B cell (primary cell): Measurements from ENCODE around the gene TRIM15.

Source experiments
- CTCF ChIP-seq: fragments of 200-600 bp; IDR thresholded peaks from one replicate; pipeline ENCODE4 v1.8.0; 2022; ENCODE audit warnings: antibody characterized with exemption, mild to moderate bottlenecking
- EZH2 ChIP-seq: IDR thresholded peaks from 2 replicates; pipeline ENCODE4 v1.6.1; 2012; ENCODE audit warnings: borderline replicate concordance, low read depth, mild to moderate bottlenecking, moderate library complexity, low read length; ENCODE audit not compliant: insufficient read depth, poor library complexity, severe bottlenecking

DNA sequence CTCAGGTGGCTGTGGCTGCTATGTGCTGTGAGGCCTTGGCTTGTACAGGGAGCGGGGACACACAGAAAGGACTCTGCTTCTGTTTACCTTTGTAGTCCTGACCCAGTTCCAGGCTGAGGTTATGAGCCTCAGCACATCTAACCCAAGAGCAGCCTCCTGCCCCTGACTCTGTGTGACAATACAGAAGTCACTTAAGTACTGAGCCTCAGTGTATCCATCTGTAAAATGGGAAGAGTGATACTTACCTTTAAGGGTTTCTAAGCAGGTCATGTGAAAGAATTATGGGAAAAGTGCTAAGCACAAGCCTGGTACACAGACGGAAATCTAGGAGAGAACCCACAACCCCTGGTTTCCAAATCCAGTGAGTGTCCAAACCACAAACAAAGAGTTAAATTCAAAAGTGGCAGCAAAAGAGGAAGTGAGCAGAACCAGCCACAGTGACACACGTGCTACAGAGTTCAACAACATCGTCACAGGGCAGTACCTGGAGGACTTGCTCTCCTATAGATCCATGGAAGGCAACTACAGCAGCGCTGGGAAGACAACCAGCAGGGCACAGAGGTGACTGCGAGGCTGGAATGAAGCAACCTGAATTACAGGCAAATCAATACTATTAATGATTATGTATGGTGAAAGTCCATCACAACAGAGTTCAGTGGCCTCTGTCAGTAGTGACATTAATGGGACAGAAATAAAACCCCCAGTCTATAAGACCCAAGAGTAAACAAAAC lies 37.4 kb downstream of the TRIM15 start:
- TF ChIP-seq CTCF (no peak), EZH2 (no peak)
